GM06990 (cell line): ENCODE measurements around the gene MBOAT1.

Source experiments
- DNase-seq: peaks from one replicate; pipeline ENCODE4 v3.0.0-alpha.2; 2011; ENCODE audit not compliant: insufficient read length; ENCODE audit errors: extremely low read depth
- H3K27me3 ChIP-seq: replicated peaks from 2 replicates; pipeline ENCODE4 v1.6.0; 2011; ENCODE audit warnings: low read length; ENCODE audit not compliant: control insufficient read depth, insufficient read depth
- H3K36me3 ChIP-seq: 2 replicates; pipeline ENCODE4 v1.5.1; 2011; ENCODE audit warnings: low read length; ENCODE audit not compliant: control insufficient read depth, insufficient read depth
- H3K4me3 ChIP-seq: replicated peaks from 2 replicates; pipeline ENCODE4 v1.5.1; 2011; ENCODE audit warnings: low read depth, mild to moderate bottlenecking, control low read depth, low read length
- TF ChIP-seq, protein P1 (sequence below): IDR thresholded peaks from 2 replicates; pipeline ENCODE4 v1.5.1; 2011; ENCODE audit warnings: low read length, control low read depth, mild to moderate bottlenecking, inconsistent platforms; ENCODE audit not compliant: insufficient read depth, poor library complexity, severe bottlenecking

The MBOAT1 gene

DNA sequence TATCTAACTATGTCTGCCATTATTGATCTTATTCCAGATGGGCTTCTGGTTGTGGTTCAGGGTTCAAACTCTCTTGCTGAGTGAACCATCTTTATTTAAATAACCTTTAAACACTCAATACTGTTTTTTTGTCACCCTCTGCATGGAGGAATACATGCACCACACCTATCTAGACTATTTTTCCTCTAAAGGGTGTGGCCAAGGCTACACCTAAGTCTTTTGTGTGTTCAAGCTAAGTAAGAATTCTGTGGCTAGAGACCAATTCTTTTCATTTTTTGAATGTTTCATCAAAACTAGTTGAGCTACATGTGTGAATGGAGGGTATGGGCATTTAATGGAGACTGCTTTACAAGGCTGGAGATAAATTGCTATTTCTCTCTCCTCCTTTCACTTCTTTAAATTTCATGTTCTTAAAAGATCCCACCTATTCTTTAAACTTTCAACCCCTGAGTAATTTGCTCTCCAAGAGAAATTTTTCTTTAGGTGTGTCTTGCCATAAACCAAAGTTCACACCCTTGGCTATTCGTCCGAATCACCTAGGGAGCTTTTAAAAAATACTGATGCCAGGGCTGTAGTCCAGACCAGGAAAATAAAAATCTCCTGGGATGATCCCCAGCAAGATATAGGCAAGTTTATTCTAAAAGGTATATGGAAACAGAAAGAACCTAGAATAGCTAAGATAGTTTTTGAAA, 24.8 kb upstream of the MBOAT1 start:
- TF ChIP-seq, protein P1, sequence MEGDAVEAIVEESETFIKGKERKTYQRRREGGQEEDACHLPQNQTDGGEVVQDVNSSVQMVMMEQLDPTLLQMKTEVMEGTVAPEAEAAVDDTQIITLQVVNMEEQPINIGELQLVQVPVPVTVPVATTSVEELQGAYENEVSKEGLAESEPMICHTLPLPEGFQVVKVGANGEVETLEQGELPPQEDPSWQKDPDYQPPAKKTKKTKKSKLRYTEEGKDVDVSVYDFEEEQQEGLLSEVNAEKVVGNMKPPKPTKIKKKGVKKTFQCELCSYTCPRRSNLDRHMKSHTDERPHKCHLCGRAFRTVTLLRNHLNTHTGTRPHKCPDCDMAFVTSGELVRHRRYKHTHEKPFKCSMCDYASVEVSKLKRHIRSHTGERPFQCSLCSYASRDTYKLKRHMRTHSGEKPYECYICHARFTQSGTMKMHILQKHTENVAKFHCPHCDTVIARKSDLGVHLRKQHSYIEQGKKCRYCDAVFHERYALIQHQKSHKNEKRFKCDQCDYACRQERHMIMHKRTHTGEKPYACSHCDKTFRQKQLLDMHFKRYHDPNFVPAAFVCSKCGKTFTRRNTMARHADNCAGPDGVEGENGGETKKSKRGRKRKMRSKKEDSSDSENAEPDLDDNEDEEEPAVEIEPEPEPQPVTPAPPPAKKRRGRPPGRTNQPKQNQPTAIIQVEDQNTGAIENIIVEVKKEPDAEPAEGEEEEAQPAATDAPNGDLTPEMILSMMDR: no peak
- Histone ChIP-seq H3K27me3 (no peaks in the 10 kb centered on the region), H3K4me3 (no peak overlapping the region), H3K36me3 (no peaks in the 10 kb centered on the region)
- DNase-seq: no peak

DNA sequence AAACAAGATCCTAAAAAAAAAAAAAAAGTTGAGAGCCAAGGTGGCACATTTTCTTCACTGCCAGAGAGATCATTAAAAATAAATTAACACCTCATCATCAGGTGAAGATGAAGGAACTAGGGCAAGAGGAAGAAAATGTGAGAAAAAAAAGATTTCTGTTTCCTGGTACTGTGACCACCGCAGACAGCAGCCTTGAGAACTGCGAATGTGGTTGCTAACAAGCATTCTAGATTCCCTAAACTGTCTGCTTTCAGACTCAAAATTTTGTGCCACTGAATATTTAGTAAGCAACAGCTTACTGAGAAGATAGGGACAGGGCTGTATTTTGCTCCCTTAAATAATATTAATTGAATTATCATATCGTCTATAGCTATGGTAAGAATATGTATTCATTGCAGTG, 24.1 kb upstream of the MBOAT1 start:
- TF ChIP-seq, protein P1: no peak
- no peaks in the 10 kb centered on the region for H3K36me3 ChIP-seq
- no peak overlapping the region for H3K4me3 ChIP-seq
- no peak for DNase-seq
- H3K27me3 ChIP-seq: no peaks in the 10 kb centered on the region

DNA sequence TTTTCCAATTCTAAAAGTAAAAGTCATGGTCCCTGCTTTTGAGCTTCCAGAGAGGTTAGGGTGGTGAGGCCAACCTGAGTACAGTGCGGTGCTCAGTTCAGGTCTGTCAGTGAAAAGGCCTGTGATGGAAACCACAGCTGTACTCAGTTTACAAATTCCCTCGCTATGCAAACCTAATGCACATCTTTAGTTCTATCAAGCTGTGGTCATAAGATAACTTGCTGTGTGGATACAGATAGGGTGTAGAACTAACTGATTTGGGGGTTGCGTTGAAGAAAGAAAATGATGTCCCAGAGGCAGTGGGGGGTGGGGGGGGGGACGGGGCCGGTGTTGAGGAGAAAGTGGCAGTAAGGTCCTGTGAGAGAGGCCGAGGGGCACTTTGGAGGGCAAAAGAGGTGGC, 22.8 kb upstream of the MBOAT1 start:
- DNase-seq: no peak
- TF ChIP-seq, protein P1: no peak
- no peaks in the 10 kb centered on the region for H3K36me3 ChIP-seq
- no peak overlapping the region for H3K4me3 ChIP-seq
- no peaks in the 10 kb centered on the region for H3K27me3 ChIP-seq

DNA sequence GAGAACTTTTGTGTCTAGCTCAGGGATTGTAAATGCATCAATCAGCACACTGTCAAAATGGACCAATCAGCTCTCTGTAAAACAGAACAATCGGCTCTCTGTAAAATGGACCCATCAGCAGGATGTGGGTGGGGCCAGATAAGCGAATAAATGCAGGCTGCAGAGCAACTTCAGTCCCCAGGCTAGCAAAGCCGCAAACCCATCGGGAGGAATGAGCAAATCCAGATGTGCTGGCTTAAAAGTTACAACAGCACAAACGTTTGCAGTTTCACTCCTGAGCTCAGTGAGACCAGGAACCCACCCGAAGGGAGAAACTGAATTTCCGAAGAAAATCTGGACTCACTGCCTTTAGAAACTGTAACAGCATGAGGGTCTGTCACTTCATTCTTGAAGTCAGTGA, 21.9 kb upstream of the MBOAT1 start:
- DNase-seq: no peak
- H3K4me3 ChIP-seq: no peak overlapping the region
- no peaks in the 10 kb centered on the region for H3K27me3 ChIP-seq
- H3K36me3 ChIP-seq: no peaks in the 10 kb centered on the region
- TF ChIP-seq, protein P1: no peak

DNA sequence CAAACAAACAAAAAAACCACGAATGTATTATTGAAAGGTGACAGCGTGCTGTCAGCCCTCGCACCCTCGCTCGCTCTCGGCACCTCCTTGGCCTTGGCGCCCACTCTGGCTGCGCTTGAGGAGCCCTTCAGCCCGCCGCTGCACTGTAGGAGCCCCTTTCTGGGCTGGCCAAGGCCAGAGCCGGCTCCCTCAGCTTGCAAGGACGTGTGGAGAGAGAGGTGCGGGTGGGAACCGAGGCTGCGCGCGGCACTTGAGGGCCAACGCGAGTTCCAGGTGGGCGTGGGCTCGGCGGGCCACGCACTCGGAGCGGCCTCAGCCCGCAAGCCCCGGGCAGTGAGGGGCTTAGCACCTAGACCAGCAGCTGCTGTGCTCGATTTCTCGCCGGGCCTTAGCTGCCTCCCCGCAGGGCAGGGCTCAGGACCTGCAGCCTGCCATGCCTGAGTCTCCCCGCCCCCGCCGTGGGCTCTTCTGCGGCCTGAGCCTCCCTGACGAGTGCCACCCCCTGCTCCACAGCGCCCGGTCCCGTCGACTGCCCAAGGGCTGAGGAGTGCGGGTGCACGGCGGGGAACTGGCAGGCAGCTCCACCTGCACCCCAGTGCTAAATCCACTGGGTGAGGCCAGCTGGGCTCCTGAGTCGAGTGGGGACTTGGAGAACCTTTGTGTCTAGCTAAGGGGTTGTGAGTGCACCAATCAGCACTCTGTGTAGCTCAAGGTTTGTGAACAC, 20.9 kb upstream of the MBOAT1 start:
- H3K27me3 ChIP-seq: no peaks in the 10 kb centered on the region
- DNase-seq: no peak
- H3K4me3 ChIP-seq: no peak overlapping the region
- TF ChIP-seq, protein P1: no peak
- no peaks in the 10 kb centered on the region for H3K36me3 ChIP-seq

DNA sequence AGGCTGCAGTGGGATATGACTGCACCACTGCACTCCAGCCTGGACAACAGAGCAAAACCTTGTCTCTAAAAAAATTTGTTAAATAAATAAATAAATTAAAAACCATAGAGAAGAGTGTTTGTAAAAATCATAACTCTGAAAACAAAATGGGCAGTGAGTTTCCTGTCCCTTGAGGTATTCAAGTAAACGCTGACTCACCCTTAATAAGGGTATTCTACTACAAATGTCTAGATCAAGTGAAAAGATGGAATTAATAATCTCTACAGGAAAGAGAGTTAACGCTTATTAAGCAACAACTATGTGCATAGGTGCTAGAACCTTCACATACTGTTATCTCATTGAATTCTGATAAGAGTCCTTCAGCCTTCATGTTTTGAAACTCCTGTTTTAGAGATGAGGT, 19.9 kb upstream of the MBOAT1 start:
- Histone ChIP-seq H3K36me3 (no peaks in the 10 kb centered on the region), H3K4me3 (no peak overlapping the region), H3K27me3 (no peaks in the 10 kb centered on the region)
- TF ChIP-seq, protein P1: no peak
- no peak for DNase-seq
